DMS53 treated with DMSO at 0.1 percent for 48 hours (cell line): Measurements from ENCODE around the gene VPS9D1.

ENCODE experiments used
- DNase-seq: peaks from one replicate; lab custom pipeline; 2025; ENCODE audit not compliant: unreplicated experiment; lab: John Stamatoyannopoulos, UW

VPS9D1 gene

GRCh38 chr16:89720813-89721545 is at the start of gene VPS9D1, which contains the start of gene ZNF276:
Gene VPS9D1 (minus strand): TSS chr16:89720898. CDS start chr16:89720861, 37 bp downstream.
Gene ZNF276 (plus strand): TSS chr16:89721537. CDS start chr16:89721641, 104 bp downstream.
- DNase-seq = peak; percentile 35

DNA sequence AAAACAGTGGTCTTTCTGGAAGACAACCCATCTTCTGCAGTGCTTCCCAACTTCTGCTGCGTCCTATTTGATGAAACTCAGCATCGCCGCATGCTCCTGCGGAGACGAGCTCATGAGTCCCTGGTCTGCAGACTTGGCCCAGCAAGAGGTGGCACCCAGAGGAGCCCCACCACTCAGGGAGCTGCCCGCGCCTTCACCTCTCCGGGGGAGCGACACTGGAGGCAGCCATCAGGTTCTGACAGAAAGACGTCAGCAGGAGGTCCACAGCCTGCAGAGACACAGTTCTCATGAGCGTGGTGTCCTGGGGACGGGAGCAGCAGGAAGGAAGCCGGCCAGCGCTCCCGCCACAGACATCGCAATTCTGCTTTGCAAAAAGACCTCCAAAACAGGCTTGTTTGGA is 49.7 kb upstream of the VPS9D1 start:
- DNase-seq = no peak

DNA sequence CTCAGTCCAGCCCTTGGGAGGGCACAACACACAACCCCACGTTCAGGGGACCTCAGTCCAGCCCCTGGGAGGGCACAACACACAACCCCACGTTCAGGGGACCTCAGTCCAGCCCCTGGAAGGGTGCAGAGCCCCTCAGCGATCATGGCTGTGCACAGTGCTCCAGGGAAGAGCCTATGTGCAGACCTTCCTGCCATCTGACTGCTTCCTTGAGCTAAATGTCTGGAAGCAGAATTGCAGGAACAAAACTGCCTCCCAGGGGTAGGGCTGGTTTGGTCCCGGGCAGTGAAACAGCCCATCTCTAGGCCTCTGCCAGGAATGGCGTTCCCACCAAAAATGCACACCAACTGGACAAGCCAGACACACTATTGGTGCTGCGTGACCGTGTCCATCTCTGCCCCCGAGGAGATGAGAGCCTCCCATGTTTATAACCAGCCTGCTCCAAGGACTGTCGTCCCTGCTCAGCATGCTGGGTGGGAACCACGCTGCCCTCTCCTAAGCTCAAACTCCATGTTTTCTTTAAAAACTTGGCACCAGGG is 44.7 kb upstream of the VPS9D1 start:
- no peak for DNase-seq

DNA sequence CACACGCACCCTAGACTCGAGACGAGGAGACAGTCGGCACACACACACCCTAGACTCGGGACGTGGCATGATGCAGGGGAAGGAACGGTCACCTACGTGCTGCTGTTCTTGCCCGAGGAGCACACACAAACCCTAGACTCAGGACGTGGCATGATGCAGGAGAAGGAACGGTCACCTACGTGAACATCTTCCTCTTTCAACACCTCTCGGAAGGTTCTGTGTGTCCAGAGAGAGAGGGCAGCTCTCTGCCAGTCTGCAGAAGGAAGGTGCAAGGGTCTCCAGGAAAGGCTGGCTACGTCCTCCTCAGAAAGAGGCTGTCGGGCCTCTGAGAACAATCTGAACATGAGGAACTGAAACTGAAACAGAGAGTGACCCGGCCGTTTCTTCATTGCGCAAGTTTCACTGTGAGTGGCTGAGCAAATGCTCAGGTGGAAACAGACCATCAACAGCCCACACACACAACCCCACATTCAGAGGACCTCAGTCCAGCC is 44.1 kb upstream of the VPS9D1 start:
- DNase-seq = no peak

- no peak for DNase-seq
Observed at GRCh38 chr16:89761304-89761922, 40.7 kb upstream of the VPS9D1 start.

GRCh38 chr16:89759746-89760340 is 39.1 kb upstream of the VPS9D1 start:
- no peak for DNase-seq

- DNase-seq = no peak
Observed at GRCh38 chr16:89749637-89750036, 28.9 kb upstream of the VPS9D1 start.

DNA sequence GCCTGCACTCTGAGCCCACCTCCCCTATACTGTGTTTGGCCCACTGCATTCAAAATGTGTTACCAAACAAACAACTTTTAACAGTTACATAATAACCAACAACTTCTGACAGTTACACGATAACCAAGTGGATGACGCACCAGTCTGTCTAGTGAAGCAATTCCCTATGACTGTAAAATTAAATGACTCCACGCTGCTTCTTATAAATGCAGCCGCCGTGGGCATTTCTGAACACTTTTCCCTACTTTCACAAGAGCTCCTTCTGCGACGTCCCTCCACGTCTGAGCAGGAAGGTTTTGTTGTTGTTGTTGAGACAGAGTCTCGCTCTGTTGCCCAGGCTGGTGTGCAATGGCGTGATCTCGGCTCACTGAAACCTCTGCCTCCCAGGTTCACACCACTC is 28.2 kb upstream of the VPS9D1 start:
- no peak for DNase-seq

DNA sequence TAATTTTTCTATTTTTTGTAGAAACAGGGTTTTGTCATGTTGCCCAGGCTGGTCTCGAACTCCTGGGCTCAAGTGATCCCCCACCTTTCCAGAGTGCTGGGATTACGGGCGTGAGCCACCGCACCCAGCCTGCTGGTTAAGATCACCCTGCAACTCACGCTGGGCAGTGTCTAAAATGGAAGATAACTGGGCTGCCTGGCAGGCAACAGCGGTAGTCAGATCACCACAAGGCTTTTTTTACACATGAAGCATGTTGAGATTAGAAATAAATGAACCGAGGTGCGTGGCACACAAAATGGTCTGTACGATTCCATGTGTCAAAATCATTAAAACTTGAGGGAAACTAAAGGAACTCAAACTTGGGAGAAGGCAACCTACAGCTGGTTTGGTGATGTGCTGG is 27.4 kb upstream of the VPS9D1 start:
- no peak for DNase-seq

GRCh38 chr16:89746043-89746442 is 25.3 kb upstream of the VPS9D1 start:
- no peak for DNase-seq

GRCh38 chr16:89744813-89745212 is 24.1 kb upstream of the VPS9D1 start:
- no peak for DNase-seq

DNA sequence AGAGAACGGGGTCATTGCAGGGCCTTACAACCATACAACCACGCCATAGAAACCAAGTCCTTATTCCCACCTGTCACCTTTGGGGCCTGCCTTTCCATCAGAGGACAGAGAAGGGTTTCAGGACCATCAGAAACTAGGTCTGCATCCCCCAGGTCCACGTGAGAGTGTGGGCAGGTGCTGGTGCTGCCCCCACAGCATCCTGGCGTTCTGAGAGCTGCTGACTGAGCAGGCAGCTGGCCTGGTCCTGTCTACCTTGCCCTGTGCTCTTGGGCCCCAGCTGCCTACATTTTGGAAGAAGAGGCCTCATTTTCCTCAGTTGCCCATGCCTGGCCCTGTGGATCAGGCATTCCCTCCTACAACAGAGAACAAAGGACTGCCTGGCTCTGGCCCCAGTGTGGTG is 22.2 kb upstream of the VPS9D1 start:
- no peak for DNase-seq

GRCh38 chr16:89741342-89742014 is 20.8 kb upstream of the VPS9D1 start:
- no peak for DNase-seq

GRCh38 chr16:89739383-89739782 is 18.7 kb upstream of the VPS9D1 start:
- no peak for DNase-seq

- DNase-seq = no peak
Observed at GRCh38 chr16:89738538-89739317, 18.0 kb upstream of the VPS9D1 start.

DNA sequence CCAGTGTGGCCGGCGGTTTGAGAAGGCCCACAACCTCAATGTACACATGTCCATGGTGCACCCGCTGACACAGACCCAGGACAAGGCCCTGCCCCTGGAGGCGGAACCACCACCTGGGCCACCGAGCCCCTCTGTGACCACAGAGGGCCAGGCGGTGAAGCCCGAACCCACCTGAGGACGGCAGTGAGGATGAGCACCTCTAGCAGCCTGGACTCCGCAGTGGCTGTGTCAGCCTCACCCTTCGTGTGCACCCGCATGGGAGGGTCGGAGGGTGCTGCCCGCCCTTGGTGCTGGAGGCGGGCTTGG is 17.3 kb upstream of the VPS9D1 start:
- DNase-seq = no peak

GRCh38 chr16:89737341-89738071 is 16.8 kb upstream of the VPS9D1 start:
- DNase-seq = no peak

- DNase-seq = no peak
Observed at GRCh38 chr16:89736554-89736953, 15.9 kb upstream of the VPS9D1 start.

DNA sequence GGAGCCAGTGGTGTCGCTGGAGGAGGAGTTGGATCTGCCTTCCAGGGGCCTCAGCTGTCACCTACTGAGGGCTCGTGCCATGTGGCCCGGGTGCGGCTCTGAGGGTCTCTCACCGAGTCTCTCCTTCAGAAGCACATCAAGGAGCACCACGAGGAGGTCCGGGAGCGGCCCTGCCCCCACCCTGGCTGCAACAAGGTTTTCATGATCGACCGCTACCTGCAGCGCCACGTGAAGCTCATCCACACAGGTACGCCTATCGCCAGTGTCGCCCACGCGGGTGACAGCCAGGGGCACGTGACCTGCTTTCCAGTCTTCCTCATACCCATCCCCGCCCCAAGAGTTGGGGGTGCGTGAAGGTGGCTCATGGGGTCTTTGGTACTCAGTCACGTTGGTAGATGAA is 13.1 kb upstream of the VPS9D1 start:
- no peak for DNase-seq

GRCh38 chr16:89733322-89733721 is 12.6 kb upstream of the VPS9D1 start:
- no peak for DNase-seq
